GM18517 (cell line): Measurements from ENCODE around the gene CNEP1R1.
A peak's percentile ranks its signal among the peaks of the same experiment; 100 is the strongest.

Source experiments
- ATAC-seq: cut with Tn5 transposase; IDR thresholded peaks from one replicate; pipeline ENCODE4 v1.9.1; 2021; ENCODE audit warnings: mild to moderate bottlenecking, moderate library complexity; ENCODE audit not compliant: unreplicated experiment

The CNEP1R1 gene

DNA sequence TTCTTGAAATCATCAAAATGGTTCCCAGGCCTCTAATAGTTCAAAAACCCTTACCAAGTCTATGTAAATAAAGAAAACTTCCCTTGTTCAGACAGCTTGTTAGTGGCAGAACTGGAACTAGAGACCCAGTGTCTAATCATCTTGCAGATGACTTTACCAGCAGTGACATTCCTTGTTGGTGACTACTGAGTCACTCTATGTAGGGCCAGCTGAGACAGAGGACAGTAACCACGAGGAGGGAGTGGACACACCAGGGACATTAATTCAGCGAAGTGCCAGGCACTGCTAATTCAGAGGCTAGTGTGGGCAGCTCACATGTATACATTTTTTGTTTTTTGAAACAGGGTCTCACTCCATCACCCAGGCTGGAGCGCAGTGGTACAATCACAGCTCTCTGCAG is 34.6 kb downstream of the CNEP1R1 start:
- ATAC-seq, result no peak

DNA sequence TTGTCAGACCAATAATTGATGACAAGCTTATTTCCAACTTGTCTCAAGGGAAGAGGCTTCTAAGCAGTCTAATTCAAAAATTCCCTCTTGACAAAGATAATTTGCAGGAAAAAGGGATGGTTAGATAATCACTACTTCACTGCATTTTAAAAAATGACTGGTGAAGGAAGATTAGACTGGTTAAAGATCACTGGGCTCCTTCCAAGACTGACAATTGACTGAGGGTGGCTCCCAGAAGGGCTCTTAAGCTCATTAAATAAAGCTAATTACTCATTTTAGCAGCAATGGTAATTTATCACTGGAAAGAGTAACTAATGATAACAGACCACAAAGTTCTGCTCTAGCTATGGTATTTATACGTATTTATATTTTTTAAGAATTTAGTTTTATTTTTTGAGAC is 36.3 kb downstream of the CNEP1R1 start:
- ATAC-seq, result no peak

DNA sequence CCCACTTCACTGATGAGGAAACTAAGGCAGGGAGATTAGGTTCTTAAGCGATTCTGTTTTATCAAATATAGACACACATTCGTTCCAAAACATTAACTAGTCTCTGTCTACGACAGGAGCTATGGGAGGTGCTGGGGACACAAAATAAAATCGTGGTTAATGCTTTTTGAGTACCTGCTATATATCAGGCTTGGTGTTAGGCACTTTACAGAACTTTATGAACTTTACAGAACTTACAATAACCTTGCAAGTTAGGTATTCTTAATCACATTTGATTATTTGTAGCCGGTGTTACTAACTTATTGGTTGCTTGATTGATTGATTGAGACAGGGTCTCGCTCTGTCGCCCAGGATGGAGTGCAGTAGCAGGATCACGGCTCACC is 40.2 kb downstream of the CNEP1R1 start:
- no peak for ATAC-seq

DNA sequence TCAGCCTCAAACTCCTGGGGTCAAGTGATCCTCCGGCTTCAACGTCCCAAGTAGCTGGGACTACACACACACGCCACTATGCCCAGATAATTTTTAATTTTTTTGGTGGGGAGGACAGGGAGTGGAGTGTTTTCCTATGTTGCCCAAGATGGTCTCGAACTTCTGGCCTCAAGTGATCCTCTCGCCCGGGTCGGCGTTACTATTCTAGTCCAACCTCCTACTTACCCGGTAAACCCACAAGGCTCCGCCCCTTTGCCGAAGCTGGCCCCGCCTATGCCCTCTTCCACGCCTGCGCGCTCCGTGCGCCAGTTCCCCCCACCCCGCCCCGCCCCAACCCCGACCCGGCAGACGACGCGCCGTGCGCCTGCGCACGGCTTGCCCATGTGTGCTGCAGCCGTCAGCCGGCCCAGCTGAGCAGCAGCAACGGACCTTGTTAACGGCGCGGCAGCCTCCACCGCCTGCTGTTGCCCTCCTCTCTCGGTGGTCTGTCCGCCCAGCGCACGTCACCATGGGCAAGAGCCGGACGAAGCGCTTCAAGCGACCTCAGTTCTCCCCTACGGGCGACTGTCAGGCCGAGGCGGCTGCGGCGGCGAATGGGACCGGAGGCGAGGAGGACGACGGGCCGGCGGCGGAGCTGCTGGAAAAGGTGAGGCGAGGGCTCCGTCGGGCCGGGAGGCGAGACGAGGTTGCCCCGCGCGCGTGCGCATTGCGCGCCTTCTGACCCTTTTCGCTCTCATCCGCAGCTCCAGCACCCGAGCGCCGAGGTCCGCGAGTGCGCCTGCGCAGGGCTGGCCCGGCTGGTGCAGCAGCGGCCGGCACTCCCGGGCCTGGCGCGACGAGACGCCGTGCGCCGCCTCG is 40.8 kb downstream of the CNEP1R1 start, which contains the start of gene HEATR3:
Gene HEATR3 (plus strand): TSS at position 347 of the 858 bp plus-strand sequence. CDS start 162 bp downstream, at position 509.
- peak; percentile 70 for ATAC-seq

DNA sequence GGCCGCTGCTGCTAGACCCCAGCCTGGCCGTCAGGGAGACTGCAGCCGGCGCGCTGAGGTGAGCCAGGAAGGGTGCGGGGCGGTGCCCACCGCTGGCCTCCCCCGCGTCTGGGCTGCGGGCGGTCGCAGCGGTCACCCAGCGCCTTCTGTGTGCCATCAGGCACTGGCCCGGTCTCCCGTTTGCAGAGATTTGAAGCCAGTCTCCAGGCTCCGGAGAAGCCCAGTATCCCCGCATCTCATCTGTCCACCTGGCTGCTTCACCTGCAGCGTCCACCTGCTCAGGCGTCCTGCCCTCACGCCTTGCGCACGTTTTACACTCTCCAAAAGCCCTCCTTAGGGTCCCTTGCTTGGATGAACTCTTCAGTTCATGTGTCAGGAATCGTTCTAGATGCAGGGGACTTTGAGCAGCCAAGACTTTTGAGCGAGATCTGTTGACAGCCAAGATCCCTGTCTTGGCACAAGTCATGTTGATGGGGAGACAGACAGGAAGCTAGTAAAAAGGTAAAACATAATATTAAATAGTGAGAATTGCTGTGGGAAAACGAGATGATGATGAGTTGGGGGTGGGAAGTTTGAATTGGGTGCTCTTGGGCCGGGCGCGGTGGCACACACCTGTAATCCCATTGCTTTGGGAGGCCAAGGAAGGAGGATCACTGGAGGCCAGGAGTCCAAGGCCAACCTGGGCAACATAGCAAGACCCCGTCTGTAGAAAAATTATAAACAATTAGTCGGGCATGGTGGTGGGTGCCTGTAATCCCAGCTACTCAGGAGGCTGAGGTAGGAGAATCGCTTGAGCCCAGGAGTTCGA is 41.7 kb downstream of the CNEP1R1 start:
- peak; percentile 26 for ATAC-seq

DNA sequence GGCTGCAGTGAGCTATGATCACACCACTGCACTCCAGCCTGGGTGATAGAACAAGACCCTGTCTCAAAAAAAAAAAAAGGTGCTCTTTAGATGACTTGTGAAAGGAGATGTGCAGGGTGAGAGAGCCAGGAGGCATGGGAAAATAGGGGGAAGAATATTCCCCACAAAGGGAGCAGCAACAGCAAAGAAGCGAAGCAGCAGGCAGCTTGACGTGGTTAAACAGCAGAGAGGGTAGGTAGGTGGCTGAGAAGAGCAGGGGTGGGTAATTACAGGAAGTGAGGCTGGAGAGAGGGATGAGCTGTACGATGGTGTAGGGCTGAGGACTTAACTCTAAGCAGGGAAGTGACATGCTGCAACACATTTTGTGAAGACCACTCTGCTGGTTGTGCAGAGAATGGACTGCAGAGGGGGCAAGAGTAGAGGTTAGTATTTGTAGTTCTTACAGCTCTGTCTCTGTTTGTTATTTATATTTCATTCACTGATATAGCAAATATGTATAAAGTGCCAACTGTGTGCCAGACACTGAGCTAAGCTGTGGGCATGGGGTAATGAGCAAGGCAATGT is 42.3 kb downstream of the CNEP1R1 start:
- no peak for ATAC-seq

DNA sequence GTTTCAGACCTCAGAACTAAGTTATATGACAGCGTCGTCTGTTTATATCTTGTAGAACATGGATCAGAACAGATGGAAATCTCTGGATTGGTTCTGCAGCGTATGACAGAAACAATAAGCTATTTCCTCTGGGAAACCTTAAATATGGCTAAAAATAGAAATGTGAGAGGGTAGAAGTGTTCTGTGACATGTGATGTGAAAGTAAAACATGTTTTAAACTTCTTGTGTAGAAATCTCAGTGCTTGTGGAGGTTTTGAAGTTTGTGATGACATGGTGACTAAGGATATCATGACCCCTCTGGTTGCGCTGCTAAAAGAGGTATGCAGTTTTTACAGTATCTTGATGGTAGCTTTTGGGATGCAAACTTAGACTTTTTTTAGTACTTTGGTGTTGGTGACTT is 43.5 kb downstream of the CNEP1R1 start:
- ATAC-seq, result no peak

DNA sequence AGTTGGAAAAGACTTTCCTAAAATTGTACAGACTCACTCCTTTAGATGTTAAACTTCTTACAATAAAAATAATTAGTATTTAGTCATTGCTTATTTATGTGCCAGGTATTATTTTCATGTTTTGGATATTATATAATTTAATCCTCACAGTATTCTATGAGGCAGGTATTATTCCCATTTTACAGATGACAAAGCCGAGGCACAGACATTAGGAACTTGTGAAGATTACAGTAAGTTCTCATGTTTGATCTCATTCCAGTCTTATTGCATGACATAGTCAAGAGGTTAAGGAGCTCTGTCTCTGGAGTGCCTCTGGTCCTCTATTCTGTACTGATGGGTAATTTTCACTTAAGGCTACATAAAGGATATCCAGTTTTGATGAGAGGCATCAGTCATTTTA is 44.0 kb downstream of the CNEP1R1 start:
- no peak for ATAC-seq

DNA sequence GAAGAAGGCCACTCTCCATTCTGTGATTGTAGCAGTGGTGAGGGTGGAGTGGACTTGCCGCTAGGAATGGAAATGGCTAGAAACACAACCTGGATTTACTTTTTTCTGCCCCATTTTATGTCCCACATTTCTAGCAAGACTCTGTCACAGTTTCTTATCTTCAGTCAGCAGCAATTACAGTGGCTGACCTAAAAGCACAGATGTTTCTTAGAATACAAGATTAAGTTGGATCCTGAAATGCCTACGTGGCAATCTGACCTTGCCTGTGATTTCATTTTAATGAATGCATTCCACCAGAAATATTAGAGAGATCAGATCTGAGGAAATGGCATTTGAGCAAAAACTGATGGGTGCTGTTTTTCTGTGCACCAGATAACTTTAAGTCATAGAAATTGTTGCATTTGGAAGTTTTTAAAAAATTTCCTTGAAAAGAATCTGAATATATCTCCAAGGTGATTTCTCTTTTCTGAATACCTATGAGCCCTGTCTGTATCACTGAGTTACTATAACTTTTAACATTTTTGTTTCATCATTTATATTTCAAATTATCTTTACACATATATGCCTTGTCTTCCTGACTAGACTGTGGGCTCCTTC is 46.1 kb downstream of the CNEP1R1 start:
- ATAC-seq, result no peak

DNA sequence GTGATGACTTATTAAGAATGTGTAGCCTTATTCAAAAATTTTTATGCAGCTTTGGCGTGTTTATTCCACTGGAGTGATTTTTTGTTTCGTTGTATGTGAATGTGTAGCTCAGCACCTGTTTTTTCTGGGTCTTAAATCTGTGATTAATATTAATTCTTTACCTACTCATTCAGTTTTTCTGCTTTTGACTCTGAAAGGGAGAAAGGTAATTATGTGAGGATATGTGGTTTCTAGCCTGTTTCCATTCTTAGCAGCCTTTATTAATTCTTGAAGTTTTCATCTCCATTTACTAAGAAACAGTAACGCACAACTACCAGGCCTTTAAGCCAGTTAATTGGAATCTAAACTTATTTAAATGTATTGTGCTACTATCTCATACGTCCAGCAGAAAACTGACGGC is 47.7 kb downstream of the CNEP1R1 start:
- ATAC-seq, result no peak

DNA sequence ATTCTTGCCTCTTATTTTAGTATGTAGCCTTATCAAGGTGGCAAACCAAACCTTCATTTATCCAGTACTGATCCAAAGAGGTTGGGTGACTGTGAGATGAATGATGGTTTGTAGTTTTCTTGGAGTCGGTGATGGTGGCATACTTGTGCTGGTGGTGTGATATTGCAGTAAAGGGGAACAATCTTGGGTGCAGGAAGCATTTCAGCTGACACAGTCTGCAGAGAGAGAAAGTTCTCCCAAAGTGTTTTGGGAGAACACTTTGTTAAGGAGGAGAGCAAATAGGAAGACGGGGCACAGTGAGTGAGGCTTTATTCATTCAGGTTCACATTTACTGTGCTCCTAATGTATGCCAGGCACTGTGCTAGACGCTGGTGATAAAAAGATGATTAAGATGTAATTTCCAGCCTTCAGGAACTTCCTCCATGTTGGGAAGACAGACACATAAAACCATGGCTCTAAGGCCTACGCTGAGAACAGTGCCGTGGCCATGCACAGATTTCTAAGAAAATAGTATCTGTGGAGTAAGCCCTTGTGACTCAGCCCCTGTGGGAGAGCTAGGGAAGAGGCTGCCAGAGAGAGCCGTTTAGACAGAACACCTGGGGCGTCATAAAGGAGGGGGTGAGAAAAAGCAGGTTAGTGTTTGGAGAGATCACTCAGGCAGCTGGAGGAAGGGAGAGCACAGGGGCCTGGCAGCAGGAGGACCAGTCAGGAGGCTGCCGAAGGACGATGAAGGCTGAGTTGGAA is 54.5 kb downstream of the CNEP1R1 start:
- no peak for ATAC-seq

DNA sequence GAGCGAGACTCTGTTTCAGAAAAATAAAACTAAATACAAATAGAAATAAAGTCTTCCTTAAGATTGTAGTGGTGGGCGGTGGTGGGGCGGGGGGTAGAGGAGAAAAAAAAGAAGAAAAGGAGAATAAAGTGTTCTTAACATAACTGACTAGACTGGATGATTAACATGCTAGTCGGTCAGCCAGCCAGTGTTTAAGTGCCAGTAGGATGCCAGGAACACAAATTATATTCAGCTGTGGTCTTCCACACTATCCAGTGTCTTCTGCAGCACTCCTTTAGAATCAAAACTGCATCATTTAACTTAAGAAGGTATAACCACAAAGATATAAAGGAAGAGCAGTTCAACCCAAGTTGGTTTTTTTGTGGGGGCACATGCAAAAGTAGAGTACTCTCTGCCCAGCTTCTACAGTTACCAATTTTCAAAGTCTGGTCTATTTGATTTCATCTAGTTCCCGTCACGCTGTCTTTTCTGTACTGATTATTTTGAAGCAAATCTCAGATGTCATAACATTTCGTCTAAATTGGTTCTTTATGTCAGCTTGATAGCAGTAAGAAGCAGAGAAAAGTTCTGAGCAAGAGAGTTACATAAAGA is 56.5 kb downstream of the CNEP1R1 start:
- ATAC-seq, result no peak

DNA sequence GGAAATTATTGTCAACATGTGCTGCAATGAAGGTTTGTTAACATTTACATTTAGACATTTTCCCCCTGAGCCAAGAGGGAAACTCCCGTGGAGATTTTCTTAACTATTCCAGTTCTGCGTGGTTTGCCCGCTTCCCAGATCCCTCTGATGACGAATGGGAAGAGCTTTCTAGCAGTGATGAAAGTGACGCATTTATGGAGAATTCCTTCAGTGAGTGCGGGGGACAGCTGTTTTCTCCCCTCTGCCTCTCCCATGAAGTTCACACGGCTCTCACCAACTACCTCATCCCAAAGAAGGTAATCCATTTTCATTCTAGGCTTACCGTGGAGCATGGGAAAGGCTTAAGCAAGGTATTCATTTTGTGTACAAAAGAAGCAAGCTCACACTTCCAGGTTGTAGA is 59.0 kb downstream of the CNEP1R1 start:
- no peak for ATAC-seq

DNA sequence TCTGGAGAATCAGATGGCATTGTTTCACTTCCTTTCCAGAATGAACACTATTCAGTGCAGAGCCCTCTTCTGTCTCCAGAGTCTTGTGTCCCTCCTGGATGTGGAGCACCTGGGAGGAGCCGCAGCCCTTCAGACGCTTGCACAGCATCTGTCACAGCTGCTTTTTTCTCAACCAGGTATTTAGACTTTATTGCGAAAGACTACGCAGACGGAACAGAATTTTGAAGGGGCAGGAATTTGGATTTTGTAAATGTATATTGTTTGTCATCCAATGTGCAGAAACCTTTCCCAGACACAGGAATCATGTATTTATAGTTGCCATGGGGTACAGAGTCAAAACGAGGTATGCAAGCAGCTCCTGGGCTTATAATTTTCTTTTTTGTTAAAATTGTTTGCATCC is 61.2 kb downstream of the CNEP1R1 start:
- ATAC-seq, result no peak
